Activated B cell treated with CpG ODN at 0.5 μM for 24 hours (primary cell): ENCODE measurements around the gene CDK12. TPM values are rescaled to one million over a fixed set of nuclear protein-coding genes. Genes with fewer than 3 reads are reported as not detected.

Source experiments
- total RNA-seq: library from RNA; stranded (reverse); gene quantifications from 2 replicates; pipeline ENCODE4 v1.2.3, GENCODE V29; 2022

The CDK12 gene
- total RNA-seq, 1 donor from 2014 or later: 118 TPM

Other genes starting within 250 kb of the CDK12 start
- gene STAC2, start 235.5 kb upstream of the CDK12 start, total RNA-seq: not detected in 2 replicates
- 14.1 and 14.4 TPM in 2 replicates for gene FBXL20, start 59.9 kb upstream of the CDK12 start, total RNA-seq
- 59.2 and 64.3 TPM in 2 replicates for gene MED1, start 10.2 kb upstream of the CDK12 start, total RNA-seq
- 0.02 TPM in 1 of 2 replicates, not detected in the other for gene NEUROD2, start 146.4 kb downstream of the CDK12 start, total RNA-seq
- gene PPP1R1B, start 165.5 kb downstream of the CDK12 start, total RNA-seq: not detected in 2 replicates
- gene STARD3, start 175.7 kb downstream of the CDK12 start, total RNA-seq: 51.8 and 58.2 TPM in 2 replicates
- 2.1 and 2.3 TPM in 2 replicates for gene TCAP, start 203.9 kb downstream of the CDK12 start, total RNA-seq
- gene PNMT, start 207.0 kb downstream of the CDK12 start, total RNA-seq: not detected in 2 replicates
- gene PGAP3, start 226.6 kb downstream of the CDK12 start, total RNA-seq: 19.0 and 24.0 TPM in 2 replicates
- gene ERBB2, start 238.6 kb downstream of the CDK12 start, total RNA-seq: 4.4 and 7.1 TPM in 2 replicates